Caco-2 (cell line): ENCODE data around the gene ALB. TPM values are rescaled to one million over a fixed set of nuclear protein-coding genes. Genes with fewer than 3 reads are reported as not detected.

Experiments
- BruUV-seq: library from RNA; stranded (reverse); fragments of 400-500 nt; replicated peaks from 2 replicates; lab custom pipeline; 2021; lab: Mats Ljungman, UMichigan
- CTCF ChIA-PET: fragments of 300-600 bp; sonication (Branson Sonifier 250); formaldehyde crosslinking; loops from one replicate; lab custom pipeline; 2022; ENCODE audit warnings: antibody characterized with exemption; lab: Charles Lee
- POLR2A ChIA-PET: fragments of 300-600 bp; sonication (Branson Sonifier 250); formaldehyde crosslinking; loops from one replicate; lab custom pipeline; 2022; ENCODE audit warnings: antibody characterized with exemption; lab: Charles Lee
- DNase-seq, 2 experiments: peaks; one replicate each; pipeline versions ENCODE4 v3.0.0 to v3.0.0-alpha.2; 2020 to 2022
- H3K27me3 ChIP-seq: replicated peaks from 2 replicates; pipeline ENCODE4 v1.6.0; 2011; ENCODE audit warnings: low read length; ENCODE audit not compliant: control insufficient read depth, insufficient read depth
- H3K36me3 ChIP-seq: 2 replicates; pipeline ENCODE4 v1.5.1; 2011; ENCODE audit warnings: low read length; ENCODE audit not compliant: control insufficient read depth, insufficient read depth
- H3K4me1 ChIP-seq: fragments of 250-450 bp; sonication (Bioruptor Pico); 2 replicates; pipeline ENCODE4 v1.5.1; 2020; ENCODE audit warnings: mild to moderate bottlenecking
- H3K4me3 ChIP-seq: 2 replicates; pipeline ENCODE4 v1.5.1; 2011; ENCODE audit warnings: low read depth, mild to moderate bottlenecking, control low read depth, low read length
- H3K9me3 ChIP-seq: fragments of 250-450 bp; sonication (Bioruptor Pico); 2 replicates; pipeline ENCODE4 v1.5.1; 2020; ENCODE audit warnings: mild to moderate bottlenecking, moderate library complexity
- H3K27ac Mint-ChIP-seq: one replicate; pipeline ENCODE4 v1.8.0; 2022; ENCODE audit warnings: mixed read lengths; ENCODE audit not compliant: unreplicated experiment
- H3K27me3 Mint-ChIP-seq: one replicate; pipeline ENCODE4 v1.8.0; 2022; ENCODE audit warnings: mixed read lengths; ENCODE audit not compliant: insufficient read depth, unreplicated experiment
- H3K36me3 Mint-ChIP-seq: one replicate; pipeline ENCODE4 v1.8.0; 2022; ENCODE audit warnings: mild to moderate bottlenecking, mixed read lengths; ENCODE audit not compliant: insufficient read depth, unreplicated experiment
- H3K4me1 Mint-ChIP-seq: one replicate; pipeline ENCODE4 v1.8.0; 2022; ENCODE audit warnings: low read depth, mixed read lengths; ENCODE audit not compliant: unreplicated experiment
- H3K4me3 Mint-ChIP-seq: one replicate; pipeline ENCODE4 v1.8.0; 2022; ENCODE audit warnings: mild to moderate bottlenecking, moderate library complexity, mixed read lengths; ENCODE audit not compliant: unreplicated experiment
- H3K9me3 Mint-ChIP-seq: one replicate; pipeline ENCODE4 v1.8.0; 2022; ENCODE audit warnings: mixed read lengths; ENCODE audit not compliant: unreplicated experiment
- CTCF ChIP-seq, 2 experiments: fragments of 200-600 bp in 1 of 2; IDR thresholded peaks; 1 replicate in 1 of 2; 2 replicates in 1 of 2; pipeline versions ENCODE4 v1.5.1 to v1.8.0; 2011 to 2022; ENCODE audit warnings: antibody characterized with exemption in 1 of 2, control low read depth in 1 of 2, inconsistent platforms in 1 of 2, low read depth in 1 of 2, low read length in 1 of 2, mild to moderate bottlenecking in 1 of 2, moderate library complexity in 1 of 2; ENCODE audit not compliant: insufficient read depth in 1 of 2, severe bottlenecking in 1 of 2, unreplicated experiment in 1 of 2
- intact Hi-C: fragments of 100-400 bp; cut with micrococcal nuclease; formaldehyde crosslinking; loops from one replicate; pipeline ENCODE4 v1.10.0; 2022; ENCODE audit not compliant: unreplicated experiment
- total RNA-seq: library from RNA; stranded (reverse); gene quantifications from 2 replicates; pipeline ENCODE4 v1.2.3, GENCODE V29; 2022

ALB gene
- total RNA-seq, 1 experiment from 2014 or later, result 64.9 TPM

DNA sequence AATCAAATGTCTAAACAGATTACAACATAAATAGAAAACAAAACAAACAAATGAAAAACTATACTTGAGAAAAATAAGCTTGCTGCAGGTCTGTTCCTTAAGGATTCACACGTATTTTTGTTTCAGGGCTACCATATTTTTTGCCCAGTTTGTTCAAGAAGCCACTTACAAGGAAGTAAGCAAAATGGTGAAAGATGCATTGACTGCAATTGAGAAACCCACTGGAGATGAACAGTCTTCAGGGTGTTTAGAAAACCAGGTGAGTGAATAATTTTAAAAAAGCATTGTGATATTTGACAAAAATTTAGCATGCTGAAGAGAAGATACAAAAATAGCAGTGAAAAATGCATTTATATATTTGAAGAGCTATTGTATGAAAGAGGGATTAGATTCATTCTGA is 34.0 kb downstream of the ALB start:
- no peak for TF ChIP-seq CTCF (IDR thresholded peaks at IDR 0.05; ENCODE audit: insufficient read depth in 1 of 2, low read depth in 1 of 2, low read length in 1 of 2, severe bottlenecking in 1 of 2, unreplicated experiment in 1 of 2)
- no peak overlapping the region for H3K4me3 Mint-ChIP-seq
- Histone ChIP-seq H3K4me1 (peaks cover 15% of the 10 kb centered on the region), H3K9me3 (no peaks in the 10 kb centered on the region), H3K4me3 (peak overlapping the region; percentile 3; the same call in 1 of the 2 replicates), H3K36me3 (no peaks in the 10 kb centered on the region; the same call in 1 of the 2 replicates), H3K27me3 (no peaks in the 10 kb centered on the region)
- no peak overlapping the region for H3K27ac Mint-ChIP-seq
- POLR2A ChIA-PET, result no interaction called here
- CTCF ChIA-PET, result interaction anchor here (1.1 to 1.2 kb wide), 2 partner anchors 8 to 97 kb away, joined by 3 to 4 read pairs; no protein-coding TSS in a partner anchor
- no peaks in the 10 kb centered on the region for H3K36me3 Mint-ChIP-seq
- BruUV-seq, result TSS peak; percentile 3
- DNase-seq, result no peak
- H3K27me3 Mint-ChIP-seq, result no peaks in the 10 kb centered on the region
- H3K4me1 Mint-ChIP-seq, result peaks cover 5% of the 10 kb centered on the region
- intact Hi-C loops, result no loop called here
- H3K9me3 Mint-ChIP-seq, result no peaks in the 10 kb centered on the region

- Mint-ChIP-seq H3K27me3 (no peaks in the 10 kb centered on the region), H3K4me1 (no peaks in the 10 kb centered on the region), H3K4me3 (no peak overlapping the region), H3K36me3 (no peaks in the 10 kb centered on the region), H3K9me3 (no peaks in the 10 kb centered on the region), H3K27ac (no peak overlapping the region)
- ChIA-PET POLR2A (no interaction called here), CTCF (interaction anchor here (1.1 to 1.2 kb wide), 2 partner anchors 7 to 98 kb away, joined by 3 to 4 read pairs; no protein-coding TSS in a partner anchor)
- no peak overlapping the region for H3K4me3 ChIP-seq
- no peak for TF ChIP-seq CTCF (IDR thresholded peaks at IDR 0.05; ENCODE audit: insufficient read depth in 1 of 2, low read depth in 1 of 2, low read length in 1 of 2, severe bottlenecking in 1 of 2, unreplicated experiment in 1 of 2)
- peaks cover 9% of the 10 kb centered on the region for H3K4me1 ChIP-seq
- no peaks in the 10 kb centered on the region for H3K27me3 ChIP-seq
- no peaks in the 10 kb centered on the region; the same call in 1 of the 2 replicates for H3K36me3 ChIP-seq
- DNase-seq, result no peak
- BruUV-seq, result no TSS peak
- H3K9me3 ChIP-seq, result no peaks in the 10 kb centered on the region
- intact Hi-C loops, result no loop called here
Observed at GRCh38 chr4:73438582-73439215, 34.6 kb downstream of the ALB start.

- BruUV-seq, result no TSS peak
- no peaks in the 10 kb centered on the region; the same call in 1 of the 2 replicates for H3K36me3 ChIP-seq
- H3K9me3 Mint-ChIP-seq, result no peaks in the 10 kb centered on the region
- intact Hi-C loops, result no loop called here
- no peaks in the 10 kb centered on the region for H3K36me3 Mint-ChIP-seq
- no peaks in the 10 kb centered on the region for H3K27me3 ChIP-seq
- no peak for TF ChIP-seq CTCF (IDR thresholded peaks at IDR 0.05; ENCODE audit: insufficient read depth in 1 of 2, low read depth in 1 of 2, low read length in 1 of 2, severe bottlenecking in 1 of 2, unreplicated experiment in 1 of 2)
- no peaks in the 10 kb centered on the region for H3K9me3 ChIP-seq
- DNase-seq, result no peak
- peaks cover 1% of the 10 kb centered on the region; the same call in 1 of the 2 replicates for H3K4me1 ChIP-seq
- H3K27ac Mint-ChIP-seq, result no peak overlapping the region
- ChIA-PET POLR2A (no interaction called here), CTCF (no interaction called here)
- H3K4me3 Mint-ChIP-seq, result no peak overlapping the region
- H3K4me3 ChIP-seq, result no peak overlapping the region
- no peaks in the 10 kb centered on the region for H3K27me3 Mint-ChIP-seq
- no peaks in the 10 kb centered on the region for H3K4me1 Mint-ChIP-seq
Observed at GRCh38 chr4:73439445-73439844, 35.4 kb downstream of the ALB start.
